CD8-positive, alpha-beta memory T cell (primary cell): ENCODE data around the gene MDM1. TPM values are rescaled to one million over a fixed set of nuclear protein-coding genes. Genes with fewer than 3 reads are reported as not detected.

Experiments
- CTCF ChIA-PET: fragments of 350-600 bp; sonication (Branson Sonifier 250); formaldehyde crosslinking; loops from one replicate; lab custom pipeline; 2021; ENCODE audit warnings: antibody characterized with exemption; lab: Charles Lee
- POLR2A ChIA-PET: fragments of 350-600 bp; sonication (Branson Sonifier 250); formaldehyde crosslinking; loops from one replicate; lab custom pipeline; 2021; ENCODE audit warnings: antibody characterized with exemption; lab: Charles Lee
- DNase-seq, 5 donors: peaks; one replicate each; pipeline versions ENCODE4 v3.0.0 to v3.0.0-alpha.2; 2020 to 2022; ENCODE audit warnings: mixed read lengths in 1 of 5
- H3K27ac ChIP-seq: one replicate; pipeline ENCODE4 v1.7.0; 2013; ENCODE audit warnings: low read depth, mild to moderate bottlenecking, low read length, moderate library complexity
- H3K27me3 ChIP-seq: 2 replicates; pipeline ENCODE4 v1.7.0; 2013; ENCODE audit warnings: low read length, mild to moderate bottlenecking; ENCODE audit not compliant: insufficient read depth, poor library complexity, severe bottlenecking
- H3K36me3 ChIP-seq: 2 replicates; pipeline ENCODE4 v1.7.0; 2013; ENCODE audit warnings: mild to moderate bottlenecking, low read length, moderate library complexity; ENCODE audit not compliant: insufficient read depth
- H3K4me1 ChIP-seq: 2 replicates; pipeline ENCODE4 v1.7.0; 2013; ENCODE audit warnings: mild to moderate bottlenecking, low read length, moderate library complexity; ENCODE audit not compliant: insufficient read depth
- H3K4me3 ChIP-seq: 2 replicates; pipeline ENCODE4 v1.7.0; 2013; ENCODE audit warnings: mild to moderate bottlenecking, low read length
- H3K9me3 ChIP-seq: 2 replicates; pipeline ENCODE4 v1.7.0; 2013; ENCODE audit warnings: mild to moderate bottlenecking, low read length
- H3K27ac Mint-ChIP-seq, 8 donors: one replicate each; pipeline ENCODE4 v1.8.0; 2020 to 2021; ENCODE audit warnings: mixed read lengths in 8 of 8, mild to moderate bottlenecking in 6 of 8, inconsistent platforms in 3 of 8, moderate library complexity in 3 of 8
- H3K27me3 Mint-ChIP-seq, 2 donors: one replicate each; pipeline ENCODE4 v1.8.0; 2020 to 2021; ENCODE audit warnings: mixed read lengths in 2 of 2, mild to moderate bottlenecking in 1 of 2, moderate library complexity in 1 of 2
- H3K36me3 Mint-ChIP-seq, 3 donors: one replicate each; pipeline ENCODE4 v1.8.0; 2020 to 2021; ENCODE audit warnings: mixed read lengths in 3 of 3, inconsistent platforms in 1 of 3, mild to moderate bottlenecking in 1 of 3
- H3K4me1 Mint-ChIP-seq, 3 donors: one replicate each; pipeline ENCODE4 v1.8.0; 2020 to 2021; ENCODE audit warnings: mixed read lengths in 3 of 3, inconsistent platforms in 1 of 3, mild to moderate bottlenecking in 1 of 3
- H3K4me3 Mint-ChIP-seq, 7 donors: one replicate each; pipeline ENCODE4 v1.8.0; 2020 to 2021; ENCODE audit warnings: mixed read lengths in 7 of 7, mild to moderate bottlenecking in 6 of 7, moderate library complexity in 4 of 7, inconsistent platforms in 2 of 7
- H3K9me3 Mint-ChIP-seq, 5 donors: one replicate each; pipeline ENCODE4 v1.8.0; 2020 to 2022; ENCODE audit warnings: mixed read lengths in 5 of 5, mild to moderate bottlenecking in 3 of 5, moderate library complexity in 2 of 5, inconsistent platforms in 1 of 5
- polyA plus RNA-seq: library from polyadenylated mRNA; unstranded; fragments of 300-500 nt; fragmentation: Illumina TruSeq; gene quantifications from one replicate; pipeline ENCODE4 v1.2.3, GENCODE V29; 2021
- total RNA-seq, 2 experiments: library from RNA; stranded (reverse); gene quantifications; one replicate each; pipeline ENCODE4 v1.2.3, GENCODE V29; 2021

The MDM1 gene
- total and polyA plus RNA-seq, 3 experiments from 2014 or later, result 15.7 to 25.3 (median 23.6) TPM

GRCh38 chr12:68280240-68280639, 51.9 kb downstream of the MDM1 start:
- Histone ChIP-seq H3K4me3 (no peak overlapping the region), H3K36me3 (no peaks in the 10 kb centered on the region), H3K27me3 (no peaks in the 10 kb centered on the region), H3K27ac (no peak overlapping the region), H3K4me1 (no peaks in the 10 kb centered on the region), H3K9me3 (no peaks in the 10 kb centered on the region)
- H3K4me1 Mint-ChIP-seq, result peaks cover 4 to 10% (median 7%) of the 10 kb centered on the region in 3 donors
- H3K36me3 Mint-ChIP-seq, result no peaks in the 10 kb centered on the region
- H3K9me3 Mint-ChIP-seq, result no peaks in the 10 kb centered on the region
- CTCF ChIA-PET, result interaction anchor here (0.7 kb wide), 1 partner anchor 546 kb away, joined by 3 read pairs; no protein-coding TSS in a partner anchor
- no peaks in the 10 kb centered on the region for H3K27me3 Mint-ChIP-seq
- no peak overlapping the region for H3K27ac Mint-ChIP-seq
- H3K4me3 Mint-ChIP-seq, result no peak overlapping the region
- POLR2A ChIA-PET, result no interaction called here
- no peak for DNase-seq

DNA sequence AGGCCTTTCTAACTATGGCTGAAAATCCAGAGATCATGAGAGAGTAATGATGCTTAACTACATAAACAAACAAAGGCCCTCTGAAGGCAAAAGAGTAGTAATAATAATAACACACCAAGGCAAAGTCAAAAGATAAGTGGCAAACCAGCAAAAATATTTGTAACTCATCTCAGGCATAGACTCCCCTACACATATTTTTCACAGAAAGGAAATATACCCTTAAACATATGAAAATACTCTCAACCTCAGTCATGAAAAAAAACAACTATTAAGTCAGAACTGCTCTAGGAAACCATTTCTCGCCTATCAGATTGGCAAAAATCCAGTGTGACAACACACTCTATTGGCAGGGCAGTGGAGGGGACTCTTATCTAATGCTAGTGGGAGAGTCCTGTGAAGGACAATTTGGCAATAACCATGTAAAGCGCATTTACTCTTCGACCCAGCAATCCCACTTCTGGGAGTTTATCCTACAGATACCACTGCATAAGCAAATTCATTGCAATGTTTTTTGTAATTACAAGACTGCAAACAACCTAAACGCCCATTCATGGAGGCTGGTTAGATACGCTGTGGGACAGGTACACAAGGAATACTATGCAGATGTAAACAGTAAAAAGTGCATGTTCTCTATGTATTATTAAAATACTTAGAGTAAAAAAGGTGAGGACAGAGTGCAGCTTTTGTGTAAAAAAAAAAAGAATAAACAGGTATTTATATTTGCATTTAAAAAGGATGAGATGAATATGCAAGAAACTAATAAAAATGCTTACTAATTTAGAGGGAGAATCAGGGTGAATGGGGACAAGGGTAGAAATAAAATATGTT, 52.7 kb downstream of the MDM1 start:
- H3K4me3 ChIP-seq, result no peak overlapping the region
- peaks cover 4 to 10% (median 7%) of the 10 kb centered on the region in 3 donors for H3K4me1 Mint-ChIP-seq
- H3K27ac ChIP-seq, result no peak overlapping the region
- H3K27ac Mint-ChIP-seq, result no peak overlapping the region
- DNase-seq, result no peak
- no peaks in the 10 kb centered on the region for H3K9me3 Mint-ChIP-seq
- no peaks in the 10 kb centered on the region for H3K36me3 ChIP-seq
- no peak overlapping the region for H3K4me3 Mint-ChIP-seq
- ChIA-PET POLR2A (no interaction called here), CTCF (no interaction called here)
- no peaks in the 10 kb centered on the region for H3K36me3 Mint-ChIP-seq
- H3K27me3 Mint-ChIP-seq, result no peaks in the 10 kb centered on the region
- no peaks in the 10 kb centered on the region for H3K4me1 ChIP-seq
- H3K27me3 ChIP-seq, result no peaks in the 10 kb centered on the region
- H3K9me3 ChIP-seq, result no peaks in the 10 kb centered on the region

DNA sequence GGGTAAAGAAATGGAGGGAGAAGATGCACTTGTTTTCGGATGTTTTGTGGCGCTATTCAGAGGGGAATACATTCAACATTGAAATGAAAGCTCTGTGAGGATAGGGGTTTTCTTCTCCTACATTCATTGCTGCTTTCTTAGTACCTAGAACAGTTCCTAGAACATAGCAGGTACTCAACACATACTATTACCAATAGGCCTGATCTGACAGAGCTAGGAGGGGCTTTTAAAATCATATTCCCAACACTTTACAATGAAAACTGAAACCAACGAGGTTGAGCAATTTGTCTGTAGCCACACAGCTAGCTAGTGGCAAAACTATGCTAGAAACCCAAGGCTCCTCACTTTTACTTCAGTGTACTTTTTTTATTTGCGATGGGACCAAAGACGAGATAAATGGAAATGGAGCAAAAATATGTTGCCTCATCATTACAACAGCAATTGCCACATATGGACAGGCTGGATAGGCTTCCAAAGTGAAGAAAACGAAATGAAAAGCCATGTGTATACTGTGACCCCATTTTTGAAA, 55.7 kb downstream of the MDM1 start:
- Mint-ChIP-seq H3K4me1 (peaks cover 4 to 10% (median 7%) of the 10 kb centered on the region in 3 donors), H3K27ac (peak overlapping the region in 1 of 8 donors; percentile 12), H3K36me3 (no peaks in the 10 kb centered on the region), H3K4me3 (no peak overlapping the region), H3K9me3 (no peaks in the 10 kb centered on the region), H3K27me3 (no peaks in the 10 kb centered on the region)
- Histone ChIP-seq H3K27me3 (no peaks in the 10 kb centered on the region), H3K27ac (no peak overlapping the region), H3K36me3 (no peaks in the 10 kb centered on the region), H3K4me1 (no peaks in the 10 kb centered on the region), H3K4me3 (no peak overlapping the region), H3K9me3 (no peaks in the 10 kb centered on the region)
- CTCF ChIA-PET, result no interaction called here
- no peak for DNase-seq
- POLR2A ChIA-PET, result no interaction called here

GRCh38 chr12:68272732-68273131, 59.4 kb downstream of the MDM1 start:
- H3K4me1 Mint-ChIP-seq, result peaks cover 4 to 12% (median 12%) of the 10 kb centered on the region in 3 donors
- H3K4me3 Mint-ChIP-seq, result no peak overlapping the region
- Histone ChIP-seq H3K36me3 (no peaks in the 10 kb centered on the region), H3K27me3 (no peaks in the 10 kb centered on the region), H3K9me3 (no peaks in the 10 kb centered on the region), H3K4me1 (no peaks in the 10 kb centered on the region), H3K27ac (no peak overlapping the region), H3K4me3 (no peak overlapping the region)
- H3K27ac Mint-ChIP-seq, result no peak overlapping the region
- H3K36me3 Mint-ChIP-seq, result no peaks in the 10 kb centered on the region
- DNase-seq, result no peak
- POLR2A ChIA-PET, result no interaction called here
- CTCF ChIA-PET, result no interaction called here
- H3K9me3 Mint-ChIP-seq, result no peaks in the 10 kb centered on the region
- H3K27me3 Mint-ChIP-seq, result no peaks in the 10 kb centered on the region

GRCh38 chr12:68271346-68271745, 60.8 kb downstream of the MDM1 start:
- Histone ChIP-seq H3K9me3 (no peaks in the 10 kb centered on the region), H3K27me3 (no peaks in the 10 kb centered on the region), H3K4me1 (no peaks in the 10 kb centered on the region), H3K4me3 (no peak overlapping the region), H3K27ac (no peak overlapping the region), H3K36me3 (no peaks in the 10 kb centered on the region)
- Mint-ChIP-seq H3K9me3 (no peaks in the 10 kb centered on the region), H3K36me3 (peaks cover 0 to 1% (median 0%) of the 10 kb centered on the region in 3 donors), H3K4me1 (peaks cover 1 to 8% (median 6%) of the 10 kb centered on the region in 3 donors), H3K4me3 (no peak overlapping the region), H3K27me3 (no peaks in the 10 kb centered on the region), H3K27ac (no peak overlapping the region)
- ChIA-PET POLR2A (no interaction called here), CTCF (interaction anchor here (1.2 kb wide), 1 partner anchor 12 kb away, joined by 3 read pairs; no protein-coding TSS in a partner anchor)
- DNase-seq, result no peak

GRCh38 chr12:68270358-68270757, 61.8 kb downstream of the MDM1 start:
- Histone ChIP-seq H3K27ac (no peak overlapping the region), H3K36me3 (no peaks in the 10 kb centered on the region), H3K27me3 (no peaks in the 10 kb centered on the region), H3K9me3 (no peaks in the 10 kb centered on the region), H3K4me3 (no peak overlapping the region), H3K4me1 (no peaks in the 10 kb centered on the region)
- POLR2A ChIA-PET, result no interaction called here
- CTCF ChIA-PET, result no interaction called here
- Mint-ChIP-seq H3K9me3 (no peaks in the 10 kb centered on the region), H3K4me3 (no peak overlapping the region), H3K27ac (no peak overlapping the region), H3K36me3 (peaks cover 0 to 1% (median 0%) of the 10 kb centered on the region in 3 donors), H3K4me1 (peaks cover 1 to 8% (median 4%) of the 10 kb centered on the region in 3 donors), H3K27me3 (peaks cover 4% of the 10 kb centered on the region in 2 donors)
- no peak for DNase-seq

- H3K27me3 Mint-ChIP-seq, result peaks cover 6 to 8% of the 10 kb centered on the region in 2 donors
- Histone ChIP-seq H3K9me3 (no peaks in the 10 kb centered on the region), H3K36me3 (no peaks in the 10 kb centered on the region), H3K27me3 (no peaks in the 10 kb centered on the region), H3K27ac (no peak overlapping the region), H3K4me3 (no peak overlapping the region), H3K4me1 (no peaks in the 10 kb centered on the region)
- peaks cover 0 to 2% (median 0%) of the 10 kb centered on the region in 3 donors for H3K36me3 Mint-ChIP-seq
- H3K4me1 Mint-ChIP-seq, result peaks cover 1 to 8% (median 4%) of the 10 kb centered on the region in 3 donors
- DNase-seq, result no peak
- POLR2A ChIA-PET, result no interaction called here
- no peak overlapping the region for H3K27ac Mint-ChIP-seq
- no peaks in the 10 kb centered on the region for H3K9me3 Mint-ChIP-seq
- H3K4me3 Mint-ChIP-seq, result no peak overlapping the region
- CTCF ChIA-PET, result no interaction called here
Observed at GRCh38 chr12:68269779-68270178, 62.4 kb downstream of the MDM1 start.

DNA sequence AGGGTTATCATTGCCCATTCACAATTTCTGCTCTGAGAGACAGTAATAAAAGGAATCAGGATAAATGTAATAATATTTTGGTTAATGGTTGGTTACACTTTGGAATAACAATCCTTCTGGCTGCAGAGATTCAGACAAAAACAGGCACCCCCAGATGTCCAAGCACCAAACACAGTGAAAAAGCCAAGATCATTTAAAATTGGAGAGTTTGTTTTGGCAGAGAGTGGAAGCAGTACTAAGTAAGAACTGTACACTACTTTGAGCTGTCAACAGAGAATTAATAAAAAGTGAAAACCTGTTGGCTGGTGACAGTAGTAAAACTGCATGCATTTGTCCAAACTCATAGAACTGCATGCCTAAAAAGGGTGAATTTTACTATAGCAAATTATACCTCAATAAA, 63.2 kb downstream of the MDM1 start:
- Mint-ChIP-seq H3K4me1 (peaks cover 1 to 8% (median 4%) of the 10 kb centered on the region in 3 donors), H3K9me3 (no peaks in the 10 kb centered on the region), H3K27me3 (peaks cover 7 to 12% of the 10 kb centered on the region in 2 donors), H3K27ac (no peak overlapping the region), H3K36me3 (peaks cover 0 to 3% (median 0%) of the 10 kb centered on the region in 3 donors), H3K4me3 (no peak overlapping the region)
- H3K27ac ChIP-seq, result no peak overlapping the region
- H3K9me3 ChIP-seq, result no peaks in the 10 kb centered on the region
- H3K4me1 ChIP-seq, result no peaks in the 10 kb centered on the region
- H3K36me3 ChIP-seq, result no peaks in the 10 kb centered on the region
- H3K27me3 ChIP-seq, result no peaks in the 10 kb centered on the region
- no peak for DNase-seq
- H3K4me3 ChIP-seq, result no peak overlapping the region
- CTCF ChIA-PET, result no interaction called here
- POLR2A ChIA-PET, result no interaction called here
